Skeletal muscle satellite cell (primary cell): ENCODE measurements around the gene GNS.

ENCODE experiments used
- H3K27me3 ChIP-seq: 2 replicates; pipeline ENCODE4 v1.7.0; 2013; ENCODE audit warnings: low read length; ENCODE audit not compliant: control insufficient read depth, insufficient read depth
- H3K36me3 ChIP-seq: 2 replicates; pipeline ENCODE4 v1.7.0; 2013; ENCODE audit warnings: mild to moderate bottlenecking, control low read depth, low read length; ENCODE audit not compliant: insufficient read depth
- H3K4me1 ChIP-seq: 2 replicates; pipeline ENCODE4 v1.7.0; 2013; ENCODE audit warnings: low read length; ENCODE audit not compliant: control insufficient read depth, insufficient read depth
- H3K4me2 ChIP-seq: 2 replicates; pipeline ENCODE4 v1.7.0; 2013; ENCODE audit warnings: mild to moderate bottlenecking, low read length
- H3K4me3 ChIP-seq: 2 replicates; pipeline ENCODE4 v1.7.0; 2013; ENCODE audit warnings: low read length
- H3K9ac ChIP-seq: 2 replicates; pipeline ENCODE4 v1.7.0; 2013; ENCODE audit warnings: mild to moderate bottlenecking, low read depth, low read length, moderate library complexity
- H3K9me3 ChIP-seq: replicated peaks from 2 replicates; pipeline ENCODE4 v1.7.0; 2013; ENCODE audit warnings: mild to moderate bottlenecking, control low read depth, low read length

Gene GNS

GRCh38 chr12:64678835-64679234 lies 80.4 kb downstream of the GNS start:
- H3K9ac ChIP-seq: peak overlapping the region; percentile 68
- H3K9me3 ChIP-seq: no peaks in the 10 kb centered on the region
- no peak overlapping the region for H3K4me3 ChIP-seq
- peak overlapping the region; percentile 69 for H3K4me2 ChIP-seq
- no peaks in the 10 kb centered on the region for H3K36me3 ChIP-seq
- H3K4me1 ChIP-seq: peaks cover 39% of the 10 kb centered on the region
- H3K27me3 ChIP-seq: no peaks in the 10 kb centered on the region

- no peak overlapping the region for H3K9ac ChIP-seq
- no peak overlapping the region for H3K4me3 ChIP-seq
- no peak overlapping the region for H3K4me2 ChIP-seq
- H3K9me3 ChIP-seq: no peaks in the 10 kb centered on the region
- H3K4me1 ChIP-seq: peaks cover 40% of the 10 kb centered on the region
- H3K36me3 ChIP-seq: no peaks in the 10 kb centered on the region
- H3K27me3 ChIP-seq: no peaks in the 10 kb centered on the region
Observed at GRCh38 chr12:64678248-64678647, 81.0 kb downstream of the GNS start.

- Histone ChIP-seq H3K4me1 (peaks cover 42% of the 10 kb centered on the region), H3K9ac (peak overlapping the region; percentile 20), H3K4me3 (no peak overlapping the region), H3K4me2 (peak overlapping the region; percentile 37), H3K9me3 (no peaks in the 10 kb centered on the region), H3K27me3 (no peaks in the 10 kb centered on the region), H3K36me3 (no peaks in the 10 kb centered on the region)
Observed at GRCh38 chr12:64675795-64676194, 83.4 kb downstream of the GNS start.

GRCh38 chr12:64674367-64674922 lies 84.8 kb downstream of the GNS start:
- H3K9ac ChIP-seq: no peak overlapping the region
- no peak overlapping the region for H3K4me2 ChIP-seq
- H3K27me3 ChIP-seq: no peaks in the 10 kb centered on the region
- H3K36me3 ChIP-seq: no peaks in the 10 kb centered on the region
- no peak overlapping the region for H3K4me3 ChIP-seq
- H3K4me1 ChIP-seq: peaks cover 38% of the 10 kb centered on the region
- H3K9me3 ChIP-seq: no peaks in the 10 kb centered on the region

- no peaks in the 10 kb centered on the region for H3K9me3 ChIP-seq
- no peaks in the 10 kb centered on the region for H3K27me3 ChIP-seq
- peaks cover 36% of the 10 kb centered on the region for H3K4me1 ChIP-seq
- H3K9ac ChIP-seq: no peak overlapping the region
- H3K4me3 ChIP-seq: no peak overlapping the region
- H3K36me3 ChIP-seq: no peaks in the 10 kb centered on the region
- no peak overlapping the region for H3K4me2 ChIP-seq
Observed at GRCh38 chr12:64673490-64674169, 85.6 kb downstream of the GNS start.

- Histone ChIP-seq H3K36me3 (no peaks in the 10 kb centered on the region), H3K4me1 (peaks cover 36% of the 10 kb centered on the region), H3K27me3 (no peaks in the 10 kb centered on the region), H3K4me2 (no peak overlapping the region), H3K4me3 (no peak overlapping the region), H3K9me3 (no peaks in the 10 kb centered on the region), H3K9ac (no peak overlapping the region)
Observed at GRCh38 chr12:64672925-64673409, 86.2 kb downstream of the GNS start.

- no peaks in the 10 kb centered on the region for H3K36me3 ChIP-seq
- no peaks in the 10 kb centered on the region for H3K9me3 ChIP-seq
- H3K4me3 ChIP-seq: no peak overlapping the region
- H3K4me1 ChIP-seq: peaks cover 36% of the 10 kb centered on the region
- H3K4me2 ChIP-seq: no peak overlapping the region
- no peaks in the 10 kb centered on the region for H3K27me3 ChIP-seq
- H3K9ac ChIP-seq: no peak overlapping the region
Observed at GRCh38 chr12:64671681-64672080, 87.5 kb downstream of the GNS start.

GRCh38 chr12:64670919-64671639 lies 88.1 kb downstream of the GNS start:
- no peaks in the 10 kb centered on the region for H3K36me3 ChIP-seq
- H3K9ac ChIP-seq: no peak overlapping the region
- H3K4me3 ChIP-seq: no peak overlapping the region
- no peak overlapping the region for H3K4me2 ChIP-seq
- peaks cover 40% of the 10 kb centered on the region for H3K4me1 ChIP-seq
- H3K27me3 ChIP-seq: no peaks in the 10 kb centered on the region
- H3K9me3 ChIP-seq: no peaks in the 10 kb centered on the region

GRCh38 chr12:64670019-64670418 lies 89.2 kb downstream of the GNS start:
- H3K36me3 ChIP-seq: no peaks in the 10 kb centered on the region
- no peak overlapping the region for H3K4me3 ChIP-seq
- H3K27me3 ChIP-seq: no peaks in the 10 kb centered on the region
- H3K9me3 ChIP-seq: no peaks in the 10 kb centered on the region
- H3K4me2 ChIP-seq: no peak overlapping the region
- H3K9ac ChIP-seq: no peak overlapping the region
- H3K4me1 ChIP-seq: peaks cover 38% of the 10 kb centered on the region

- H3K4me1 ChIP-seq: peaks cover 38% of the 10 kb centered on the region
- no peaks in the 10 kb centered on the region for H3K36me3 ChIP-seq
- H3K9ac ChIP-seq: no peak overlapping the region
- no peaks in the 10 kb centered on the region for H3K27me3 ChIP-seq
- no peak overlapping the region for H3K4me2 ChIP-seq
- H3K9me3 ChIP-seq: no peaks in the 10 kb centered on the region
- no peak overlapping the region for H3K4me3 ChIP-seq
Observed at GRCh38 chr12:64669270-64669842, 89.8 kb downstream of the GNS start.

GRCh38 chr12:64667793-64668192 lies 91.4 kb downstream of the GNS start:
- Histone ChIP-seq H3K4me1 (peaks cover 33% of the 10 kb centered on the region), H3K9ac (no peak overlapping the region), H3K4me2 (no peak overlapping the region), H3K9me3 (no peaks in the 10 kb centered on the region), H3K27me3 (no peaks in the 10 kb centered on the region), H3K36me3 (no peaks in the 10 kb centered on the region), H3K4me3 (no peak overlapping the region)
